Measurements from ENCODE around the gene HSD17B8.

HSD17B8 gene

DNA sequence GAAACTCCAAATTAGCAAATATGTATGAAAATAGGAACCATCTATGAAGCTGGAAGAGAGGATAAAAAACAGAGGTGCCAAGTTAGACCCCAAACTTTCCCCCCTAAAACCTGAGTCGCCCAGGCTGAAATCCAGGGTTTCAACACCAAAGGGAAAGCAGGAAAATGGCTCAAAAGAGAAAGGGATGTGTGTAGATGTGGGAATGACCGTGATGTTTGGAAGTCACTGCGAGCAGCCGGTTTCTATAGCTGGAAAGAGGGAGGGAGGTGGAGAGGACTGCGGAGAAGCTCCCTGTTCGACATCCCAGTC lies 8.4 kb downstream of the HSD17B8 start:
- intact Hi-C loops (cut with DNase I; ENCODE audit: low total_unique reads): loop anchor here (5.0 kb wide), 1 partner anchor 34 kb away; no protein-coding TSS in a partner anchor
- no peak for TF ChIP-seq CTCF (IDR thresholded peaks at IDR 0.05)
- H3K27ac ChIP-seq: peak overlapping the region in 1 of 2 donors; percentile 56
- peaks cover 0 to 26% (median 19%) of the 10 kb centered on the region in 4 donors for H3K4me1 ChIP-seq
- no peaks in the 10 kb centered on the region for H3K9me3 ChIP-seq
- peak overlapping the region; percentile 52 to 54 for H3K4me3 ChIP-seq
- H3K27me3 ChIP-seq: no peaks in the 10 kb centered on the region
- peaks cover 0 to 28% (median 22%) of the 10 kb centered on the region in 3 donors for H3K36me3 ChIP-seq
- DNase-seq: no peak

DNA sequence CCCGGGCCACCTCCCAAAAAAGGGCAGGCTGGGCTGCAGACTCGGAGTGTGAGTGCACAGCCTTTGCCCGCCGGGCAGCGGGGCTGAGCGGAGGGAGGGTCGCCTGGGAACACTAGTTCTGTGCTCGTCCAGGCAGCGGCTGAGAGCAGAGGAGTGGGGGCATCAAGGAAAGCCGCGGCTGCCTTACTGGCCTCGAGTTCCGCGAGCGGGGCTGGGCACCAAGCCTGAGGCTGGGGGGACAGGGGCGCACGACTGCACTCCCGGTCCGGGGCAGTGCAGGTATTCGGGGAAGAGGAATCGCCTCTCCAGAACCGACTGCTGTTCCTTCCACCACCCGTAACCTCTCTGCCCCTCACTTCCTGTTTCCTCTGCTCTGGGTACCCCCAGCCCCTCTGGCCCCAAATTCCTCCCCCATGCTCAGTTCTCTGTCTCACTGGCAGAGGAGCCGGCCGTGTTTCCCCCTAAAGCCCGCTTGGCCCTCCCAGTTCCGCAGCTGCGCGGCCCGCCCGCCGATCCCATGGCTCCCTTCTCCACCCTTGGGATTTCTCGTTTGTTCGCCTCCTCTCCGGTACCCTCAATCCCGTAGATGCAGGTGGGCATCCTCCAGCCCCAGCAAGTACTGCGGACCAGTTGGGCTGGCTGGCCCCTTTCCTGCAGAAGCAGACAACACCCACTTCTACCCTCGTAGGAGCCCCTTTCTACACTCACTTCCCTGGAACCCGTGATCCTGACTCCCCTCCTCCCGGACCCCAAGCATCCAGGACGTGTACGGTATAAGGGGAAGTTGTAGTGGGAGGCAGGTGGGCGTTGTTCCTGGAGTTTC lies 8.9 kb downstream of the HSD17B8 start:
- peak in 1 of 2 donors; percentile 68 for DNase-seq
- H3K4me3 ChIP-seq: peak overlapping the region; percentile 52 to 54
- no peaks in the 10 kb centered on the region for H3K27me3 ChIP-seq
- peaks cover 0 to 26% (median 19%) of the 10 kb centered on the region in 4 donors for H3K4me1 ChIP-seq
- intact Hi-C loops (cut with DNase I; ENCODE audit: low total_unique reads): loop anchor here (5.0 kb wide), 1 partner anchor 34 kb away; no protein-coding TSS in a partner anchor
- H3K36me3 ChIP-seq: peaks cover 0 to 28% (median 22%) of the 10 kb centered on the region in 3 donors
- TF ChIP-seq CTCF (IDR thresholded peaks at IDR 0.05): no peak
- peak overlapping the region in 1 of 2 donors; percentile 56 for H3K27ac ChIP-seq
- no peaks in the 10 kb centered on the region for H3K9me3 ChIP-seq

DNA sequence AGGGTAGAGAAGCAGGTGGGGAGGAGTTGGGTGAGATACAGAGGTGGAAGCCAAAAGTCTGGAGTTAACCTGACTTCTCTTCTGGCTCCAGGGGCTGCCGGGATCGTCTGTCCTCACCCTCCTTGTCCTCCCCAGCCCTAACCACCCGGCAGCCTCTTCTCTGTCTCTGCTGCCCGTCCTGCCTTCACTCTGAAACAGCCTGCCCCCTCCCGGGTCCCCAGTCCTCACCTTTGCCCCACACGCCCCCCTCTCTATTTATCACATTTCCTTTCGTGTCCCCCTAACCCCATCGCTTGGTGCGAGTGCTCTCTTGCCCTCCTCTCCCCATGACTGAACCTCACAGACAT lies 9.5 kb downstream of the HSD17B8 start:
- peaks cover 0 to 2% of the 10 kb centered on the region in 2 donors for H3K27me3 ChIP-seq
- peaks cover 0 to 22% (median 15%) of the 10 kb centered on the region in 4 donors for H3K4me1 ChIP-seq
- H3K9me3 ChIP-seq: no peaks in the 10 kb centered on the region
- peak overlapping the region; percentile 52 to 54 for H3K4me3 ChIP-seq
- H3K36me3 ChIP-seq: peaks cover 0 to 28% (median 22%) of the 10 kb centered on the region in 3 donors
- no peak for DNase-seq
- no peak for TF ChIP-seq CTCF (IDR thresholded peaks at IDR 0.05)
- intact Hi-C loops (cut with DNase I; ENCODE audit: low total_unique reads): loop anchor here (5.0 kb wide), 1 partner anchor 33 kb away; no protein-coding TSS in a partner anchor
- H3K27ac ChIP-seq: peak overlapping the region in 1 of 2 donors; percentile 56

GRCh38 chr6:33215271-33216116 lies 11.0 kb downstream of the HSD17B8 start:
- Histone ChIP-seq H3K4me1 (peaks cover 0 to 21% (median 14%) of the 10 kb centered on the region in 4 donors), H3K36me3 (peaks cover 0 to 16% (median 12%) of the 10 kb centered on the region in 3 donors), H3K27ac (no peak overlapping the region), H3K27me3 (peaks cover 0 to 11% of the 10 kb centered on the region in 2 donors), H3K9me3 (no peaks in the 10 kb centered on the region), H3K4me3 (no peak overlapping the region)
- intact Hi-C loops (cut with DNase I; ENCODE audit: low total_unique reads): no loop called here
- DNase-seq: peak in 1 of 2 donors; percentile 35
- no peak for TF ChIP-seq CTCF (IDR thresholded peaks at IDR 0.05)

GRCh38 chr6:33216117-33216649 lies 11.7 kb downstream of the HSD17B8 start:
- Histone ChIP-seq H3K36me3 (peaks cover 0 to 9% (median 5%) of the 10 kb centered on the region in 3 donors), H3K4me1 (peaks cover 0 to 21% (median 14%) of the 10 kb centered on the region in 4 donors), H3K27me3 (peaks cover 0 to 14% of the 10 kb centered on the region in 2 donors), H3K4me3 (no peak overlapping the region), H3K27ac (no peak overlapping the region), H3K9me3 (no peaks in the 10 kb centered on the region)
- intact Hi-C loops (cut with DNase I; ENCODE audit: low total_unique reads): no loop called here
- TF ChIP-seq CTCF (IDR thresholded peaks at IDR 0.05): no peak
- peak in 1 of 2 donors; percentile 31 for DNase-seq

Measured in tibial artery (tissue), 4 donors.